Choroid plexus epithelial cell (primary cell): ENCODE data around the gene HTT.

ENCODE experiments used
- DNase-seq: peaks from one replicate; pipeline ENCODE4 v3.0.0-alpha.2; 2010; ENCODE audit warnings: low read depth
- H3K4me3 ChIP-seq: 2 replicates; pipeline ENCODE4 v1.5.1; 2011; ENCODE audit warnings: low read depth, mild to moderate bottlenecking, control low read depth, low read length, moderate library complexity
- CTCF ChIP-seq: conservative IDR thresholded peaks from 2 replicates; pipeline ENCODE4 v1.5.1; 2011; ENCODE audit warnings: low read depth, mild to moderate bottlenecking, control low read depth, inconsistent platforms, low read length, moderate library complexity

HTT gene

GRCh38 chr4:3073158-3074077 lies 1.1 kb upstream of the HTT start:
- TF ChIP-seq CTCF: no peak
- no peak for DNase-seq
- H3K4me3 ChIP-seq: peak overlapping the region; percentile 68

- peak overlapping the region; percentile 95 for H3K4me3 ChIP-seq
- DNase-seq: peak; percentile 55
- no peak for TF ChIP-seq CTCF
Measured at GRCh38 chr4:3074846-3075651, 568 bp downstream of the HTT start.

GRCh38 chr4:3075652-3075981 lies 1.1 kb downstream of the HTT start:
- TF ChIP-seq CTCF: no peak
- DNase-seq: no peak
- H3K4me3 ChIP-seq: peak overlapping the region; percentile 95

- no peak for TF ChIP-seq CTCF
- H3K4me3 ChIP-seq: no peak overlapping the region
- no peak for DNase-seq
Measured at GRCh38 chr4:3077796-3078195, 3.3 kb downstream of the HTT start.

GRCh38 chr4:3079694-3080123 lies 5.2 kb downstream of the HTT start:
- H3K4me3 ChIP-seq: no peak overlapping the region
- no peak for TF ChIP-seq CTCF
- no peak for DNase-seq

GRCh38 chr4:3082925-3083515 lies 8.5 kb downstream of the HTT start:
- TF ChIP-seq CTCF: no peak
- no peak for DNase-seq
- H3K4me3 ChIP-seq: no peak overlapping the region
